NCI-H345 (cell line): Measurements from ENCODE around the gene EMX1.

Experiments used
- DNase-seq: peaks from one replicate; lab custom pipeline; 2025; lab: John Stamatoyannopoulos, UW

EMX1 gene

DNA sequence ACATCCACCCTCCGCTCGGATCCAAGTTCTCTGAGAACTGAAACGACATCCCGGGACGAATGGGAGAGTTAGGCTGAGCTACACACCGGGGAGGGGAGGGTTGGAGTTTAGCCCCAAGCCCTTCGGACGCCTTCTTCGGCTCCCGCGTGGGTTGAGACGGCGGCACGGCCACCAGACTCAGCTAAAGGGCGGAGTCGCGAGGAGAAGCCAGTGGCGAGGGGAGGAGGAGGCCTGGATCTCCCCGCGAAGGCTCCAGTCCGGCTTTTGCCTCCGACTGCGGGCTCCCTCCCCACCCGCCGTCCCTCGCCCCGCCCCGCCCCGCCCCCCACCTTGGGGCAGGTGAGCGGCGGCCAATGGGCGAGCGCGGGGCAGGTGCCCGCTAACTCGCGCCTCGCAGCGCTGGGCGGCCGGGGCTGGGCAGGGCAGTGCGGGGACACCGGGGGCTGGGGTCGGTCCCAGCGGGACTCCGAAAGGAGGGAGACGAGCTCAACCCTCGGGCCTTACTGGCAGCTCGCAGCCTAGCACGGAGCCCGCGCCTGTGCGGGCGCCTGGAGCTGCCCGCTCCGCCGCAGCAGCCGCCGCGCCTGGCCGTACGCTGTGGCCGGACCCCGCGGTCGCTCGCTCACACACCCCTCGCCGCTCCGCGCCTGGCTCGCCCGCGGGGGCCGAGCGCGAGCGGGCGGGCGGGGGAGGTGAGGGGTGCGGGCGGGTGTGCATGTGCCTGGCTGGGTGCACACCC lies at the start of gene EMX1:
Gene EMX1, plus strand, starts transcription at position 382 of the 739 bp plus-strand sequence. Its CDS starts 334 bp downstream, at position 716.
- peak; percentile 89 for DNase-seq

DNA sequence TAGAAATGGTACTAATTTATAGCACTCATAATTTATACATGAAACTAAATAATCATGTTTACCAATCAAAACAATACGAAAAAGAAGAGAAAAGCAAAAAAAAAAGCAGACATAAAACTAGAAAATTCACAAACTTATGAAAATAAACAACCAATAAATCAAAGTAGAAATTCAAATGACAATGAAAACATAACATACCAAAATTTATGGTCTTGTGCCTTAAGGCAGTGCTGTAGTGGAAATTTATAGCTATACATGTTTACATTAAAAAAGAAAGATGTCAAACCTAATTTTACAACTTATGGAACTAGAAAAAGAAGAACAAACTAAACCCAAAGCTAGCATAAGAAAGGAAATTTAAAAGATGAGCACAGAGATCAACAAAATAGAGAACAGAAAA lies 46.3 kb upstream of the EMX1 start:
- no peak for DNase-seq

GRCh38 chr2:72871880-72872279 lies 45.4 kb upstream of the EMX1 start:
- DNase-seq = no peak

DNA sequence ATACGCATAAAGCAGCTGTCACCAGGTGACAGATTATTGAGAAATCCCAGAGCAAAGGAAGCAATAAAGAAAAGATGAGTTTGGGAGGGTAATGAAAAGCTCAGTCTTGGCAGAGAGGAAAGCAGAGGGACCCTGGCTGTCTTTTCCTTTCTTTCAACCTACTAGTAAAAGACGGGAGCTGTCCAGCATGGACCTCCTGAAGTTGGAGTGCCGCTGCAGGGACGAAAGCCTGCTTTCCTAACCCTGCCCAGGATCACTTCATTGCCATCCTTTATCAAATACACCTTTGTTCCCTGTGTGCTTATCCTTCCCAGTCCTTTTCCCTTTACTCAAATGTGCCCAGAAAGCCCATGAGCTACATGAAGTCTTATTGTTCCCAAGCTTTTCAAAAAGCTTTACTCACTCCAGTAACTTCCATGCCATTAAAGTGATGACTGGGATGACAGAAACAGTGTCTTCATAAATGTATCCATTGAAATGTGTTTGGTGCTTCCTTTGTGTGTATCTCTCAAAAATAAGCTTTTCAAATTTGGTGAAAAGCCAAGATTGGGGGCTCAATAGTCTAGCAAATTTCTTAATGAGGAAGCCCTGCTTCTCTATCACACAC lies 33.9 kb upstream of the EMX1 start:
- DNase-seq = no peak

DNA sequence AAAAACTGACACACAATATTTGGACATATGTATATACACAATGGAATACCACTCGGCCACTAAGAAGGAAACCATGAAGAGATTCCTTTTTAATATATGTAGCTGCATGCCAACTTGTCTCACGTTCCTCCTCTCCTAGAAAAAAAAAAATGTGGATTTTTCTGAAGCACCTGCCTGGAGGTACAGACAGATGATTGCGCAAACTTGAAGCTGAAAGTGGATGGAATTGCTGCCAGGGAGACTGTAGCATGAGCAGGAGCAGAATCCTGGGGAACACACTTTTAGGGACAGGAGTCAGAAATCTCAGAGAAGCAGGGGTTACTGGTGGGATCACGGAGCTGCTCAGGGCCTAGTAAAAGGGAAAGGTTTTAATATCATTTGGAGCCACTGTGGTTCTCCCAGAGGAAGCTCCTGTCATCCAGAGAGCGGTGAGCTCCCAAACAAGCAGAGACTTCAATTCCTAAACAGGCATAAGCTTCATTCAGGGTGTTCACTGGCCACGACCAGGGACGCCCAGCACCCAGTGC lies 30.8 kb upstream of the EMX1 start:
- DNase-seq = peak; percentile 40

DNA sequence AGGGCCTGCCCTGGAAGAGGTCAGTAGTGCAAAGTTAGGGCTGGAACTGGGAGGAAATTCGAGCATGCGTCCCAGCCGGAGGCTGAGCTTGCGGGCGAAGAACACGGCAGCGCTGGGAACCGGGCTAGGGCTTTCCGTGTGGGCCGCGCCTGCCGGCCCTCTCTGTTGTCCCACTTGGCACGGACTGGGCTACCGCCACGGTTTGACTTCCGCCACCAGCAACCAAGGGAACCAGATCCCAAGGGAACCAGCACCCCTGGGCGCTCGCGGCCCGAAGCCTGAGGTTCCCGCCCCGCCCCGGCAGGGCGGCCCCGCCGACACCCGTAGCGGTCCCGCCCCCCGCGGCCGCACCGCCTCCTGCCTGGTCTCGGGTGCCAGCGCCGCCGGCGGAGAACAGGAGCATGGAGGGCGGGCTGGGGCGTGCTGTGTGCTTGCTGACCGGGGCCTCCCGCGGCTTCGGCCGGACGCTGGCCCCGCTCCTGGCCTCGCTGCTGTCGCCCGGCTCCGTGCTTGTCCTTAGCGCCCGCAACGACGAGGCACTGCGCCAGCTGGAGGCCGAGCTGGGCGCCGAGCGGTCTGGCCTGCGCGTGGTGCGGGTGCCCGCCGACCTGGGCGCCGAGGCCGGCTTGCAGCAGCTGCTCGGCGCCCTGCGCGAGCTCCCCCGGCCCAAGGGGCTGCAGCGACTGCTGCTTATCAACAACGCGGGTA lies 30.1 kb upstream of the EMX1 start, which contains the start of gene SPR:
Gene SPR, plus strand, starts transcription at position 377 of the 708 bp plus-strand sequence. Its CDS starts 25 bp downstream, at position 402.
- peak; percentile 90 for DNase-seq

DNA sequence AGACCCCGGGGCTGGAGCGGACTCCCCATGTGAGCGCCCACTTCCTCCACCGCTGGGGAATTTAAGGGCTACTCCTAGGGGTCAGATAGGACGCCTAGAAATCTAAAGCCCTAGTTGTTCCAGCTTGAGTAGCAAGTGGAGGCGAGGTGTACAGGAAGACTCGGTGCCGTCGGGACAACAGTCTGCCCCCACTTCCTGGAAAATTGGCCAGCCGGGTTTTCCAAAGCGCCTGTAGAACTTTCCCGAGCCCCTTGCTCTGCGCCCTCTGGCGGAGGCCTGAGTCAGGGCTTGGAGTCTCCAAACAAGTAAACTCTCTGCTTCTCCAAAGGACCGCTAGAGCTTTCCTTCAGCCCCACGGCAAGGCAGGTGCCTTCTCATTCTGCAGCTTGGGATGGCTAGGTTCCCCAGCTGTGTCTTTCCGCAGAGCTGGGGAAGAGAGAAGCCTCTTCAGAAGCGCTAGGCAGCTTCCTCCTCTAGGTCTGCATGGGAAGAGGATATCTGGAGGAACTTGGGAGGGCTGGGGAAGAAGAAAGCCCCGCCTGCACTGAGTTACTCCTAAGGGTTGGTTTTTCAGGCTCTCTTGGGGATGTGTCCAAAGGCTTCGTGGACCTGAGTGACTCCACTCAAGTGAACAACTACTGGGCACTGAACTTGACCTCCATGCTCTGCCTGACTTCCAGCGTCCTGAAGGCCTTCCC lies 29.4 kb upstream of the EMX1 start:
- peak; percentile 93 for DNase-seq

- no peak for DNase-seq
Measured at GRCh38 chr2:72888438-72889202, 28.7 kb upstream of the EMX1 start.

- DNase-seq = no peak
Measured at GRCh38 chr2:72889991-72890390, 27.3 kb upstream of the EMX1 start.

DNA sequence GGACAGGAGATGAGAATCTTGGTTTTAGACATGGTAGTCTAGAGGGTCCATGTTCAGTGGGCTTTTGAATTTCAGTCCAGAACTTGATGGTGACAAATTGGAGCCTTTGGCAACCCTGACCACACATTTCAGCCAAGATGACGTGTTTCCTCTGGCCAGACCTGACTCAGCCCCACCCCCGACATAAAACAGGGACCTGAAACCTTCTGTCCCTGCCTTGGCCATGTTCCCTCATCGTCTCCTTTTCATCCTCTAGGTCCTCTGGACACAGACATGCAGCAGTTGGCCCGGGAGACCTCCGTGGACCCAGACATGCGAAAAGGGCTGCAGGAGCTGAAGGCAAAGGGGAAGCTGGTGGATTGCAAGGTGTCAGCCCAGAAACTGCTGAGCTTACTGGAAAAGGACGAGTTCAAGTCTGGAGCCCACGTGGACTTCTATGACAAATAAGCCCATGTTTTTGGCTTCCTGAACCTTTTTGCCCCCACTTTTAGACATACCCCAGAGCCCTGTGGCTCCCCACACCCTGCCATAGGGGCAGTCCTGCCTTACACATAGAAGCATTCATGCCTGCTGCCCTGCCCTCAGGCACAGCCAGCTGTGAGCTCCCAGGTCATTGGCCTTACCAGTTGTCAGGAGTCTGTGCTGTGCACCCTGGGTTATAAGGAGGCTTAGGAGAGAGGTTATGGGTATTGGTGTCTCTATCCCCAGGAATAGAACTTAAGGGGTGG lies 26.1 kb upstream of the EMX1 start:
- DNase-seq = no peak

GRCh38 chr2:72892506-72893173 lies 24.7 kb upstream of the EMX1 start:
- peak; percentile 64 for DNase-seq

DNA sequence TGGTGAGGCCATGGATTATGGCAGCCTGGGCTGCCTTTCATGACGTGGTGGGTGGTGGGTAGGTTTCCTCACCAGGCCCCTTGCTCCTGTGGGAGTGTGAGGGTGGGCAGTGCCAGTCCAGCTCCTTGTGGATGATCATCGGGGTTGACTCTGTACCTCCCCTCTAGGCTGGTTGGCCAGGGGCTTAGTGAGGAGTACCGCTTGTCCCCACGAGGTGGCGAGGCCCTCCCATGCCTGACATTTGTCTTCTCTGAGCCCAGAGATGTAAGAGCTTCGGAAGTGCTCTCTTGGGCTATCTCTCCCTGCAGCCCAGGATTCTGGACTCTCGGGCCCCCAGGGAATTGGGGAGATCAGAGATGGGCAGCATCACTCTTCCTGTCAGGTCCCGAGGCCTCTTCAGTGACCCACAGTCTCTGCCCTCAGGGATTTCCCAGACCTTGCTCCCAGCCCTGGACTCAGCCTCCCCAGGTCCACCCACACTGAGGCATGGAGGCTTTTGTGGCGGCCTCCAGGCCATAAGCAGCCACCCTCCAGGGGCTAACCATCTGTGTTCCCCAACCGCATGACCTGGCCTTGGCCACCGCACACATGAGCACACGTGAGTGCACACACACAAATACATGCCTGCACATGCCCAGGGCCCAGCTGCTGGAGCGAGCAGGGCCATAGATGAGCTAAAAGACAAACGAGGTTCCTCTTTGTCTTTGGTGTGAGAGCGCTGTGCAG lies 23.6 kb upstream of the EMX1 start:
- peak; percentile 64 for DNase-seq

DNA sequence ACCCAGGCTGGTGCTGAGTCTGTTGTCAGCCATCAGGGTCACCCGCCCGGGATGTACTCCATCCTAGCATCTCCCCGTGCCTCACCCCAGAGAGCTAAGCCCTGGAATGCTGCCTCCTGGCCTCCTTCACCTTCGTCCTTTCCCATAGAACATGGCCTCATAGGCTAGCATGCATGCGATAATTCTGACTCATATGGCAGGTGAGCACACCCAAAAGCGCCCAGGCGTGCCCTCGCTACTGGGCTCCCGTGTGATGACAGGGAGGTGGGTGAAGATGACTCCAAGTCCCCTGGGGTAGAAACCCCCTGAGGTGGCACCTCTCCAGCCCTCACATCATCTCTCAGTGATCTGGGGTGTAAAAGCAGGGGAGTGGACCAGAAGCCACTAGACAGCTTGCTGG lies 22.8 kb upstream of the EMX1 start:
- no peak for DNase-seq

- DNase-seq = no peak
Measured at GRCh38 chr2:72895154-72895553, 22.2 kb upstream of the EMX1 start.

DNA sequence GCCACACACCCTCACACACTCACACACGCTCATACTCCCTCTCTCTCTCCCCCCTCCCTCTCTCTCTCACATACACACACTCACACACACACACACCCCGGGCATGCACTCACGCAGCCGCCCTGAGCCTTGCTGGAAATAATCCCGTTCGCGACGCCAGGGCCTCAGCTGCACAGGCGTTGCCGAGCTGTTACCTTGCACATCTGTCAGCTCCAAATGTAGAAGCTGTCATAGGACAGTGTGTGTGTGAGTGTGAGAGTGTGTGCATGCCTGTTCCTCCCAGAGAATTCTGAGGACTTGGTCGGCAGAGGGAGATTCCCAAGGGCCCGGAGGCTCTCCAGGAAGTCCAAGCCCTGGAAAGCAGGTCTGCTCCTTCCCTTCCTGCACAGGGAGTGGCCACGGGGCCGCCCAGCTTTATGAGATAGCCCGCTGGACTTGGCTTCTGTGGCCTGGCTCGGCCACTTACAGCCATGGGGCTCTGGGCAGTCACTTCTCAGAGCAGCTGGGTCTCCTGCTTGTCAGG lies 21.5 kb upstream of the EMX1 start:
- DNase-seq = no peak

GRCh38 chr2:72896446-72896845 lies 20.9 kb upstream of the EMX1 start:
- DNase-seq = no peak

GRCh38 chr2:72897785-72898584 lies 19.3 kb upstream of the EMX1 start:
- no peak for DNase-seq

- no peak for DNase-seq
Measured at GRCh38 chr2:72898585-72898906, 18.8 kb upstream of the EMX1 start.
